ENCODE results near the gene GRK5.

- TF ChIP-seq POLR2A (IDR thresholded peaks at IDR 0.05; ENCODE audit: low read depth, low read length) (no peak), POLR2AphosphoS5 (IDR thresholded peaks at IDR 0.05; ENCODE audit: low read depth, low read length) (no peak)
Measured at GRCh38 chr10:119238577-119238976, 31.2 kb downstream of the GRK5 start.

Measured in GM12892 (cell line).